Neural progenitor cell (in vitro differentiated cells): ENCODE data around the gene TASOR2.

Experiments used
- EZH2phosphoT487 ChIP-seq: fragments of 200-600 bp; sonication (generic); IDR thresholded peaks from 2 replicates; pipeline ENCODE4 v1.6.1; 2017; ENCODE audit warnings: antibody characterized with exemption
- TF ChIP-seq, protein P1 (sequence below): fragments of 200-600 bp; sonication (generic); IDR thresholded peaks from 2 replicates; pipeline ENCODE4 v1.5.1; 2017; ENCODE audit warnings: antibody characterized with exemption, mild to moderate bottlenecking

DNA sequence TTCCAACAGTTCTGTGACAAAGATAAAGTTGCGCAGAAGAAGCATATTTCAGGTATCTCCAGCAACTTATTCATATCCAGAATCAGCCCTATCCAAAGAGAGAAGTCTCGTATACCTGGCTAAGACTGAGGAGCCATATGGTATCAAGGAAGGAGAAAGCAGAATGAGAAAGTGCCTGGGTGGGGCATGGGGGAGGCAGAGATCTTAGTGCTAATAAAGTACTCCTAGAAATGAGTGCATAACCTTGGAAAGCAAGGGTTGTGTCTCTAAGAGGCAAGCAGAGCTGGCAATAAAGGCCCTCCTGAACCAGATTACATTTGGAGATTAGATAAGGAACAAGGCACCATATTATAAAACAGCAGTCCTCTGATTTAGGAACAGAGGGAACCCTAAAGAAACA is 12.7 kb downstream of the TASOR2 start:
- no peak for TF ChIP-seq EZH2phosphoT487
- TF ChIP-seq, protein P1, sequence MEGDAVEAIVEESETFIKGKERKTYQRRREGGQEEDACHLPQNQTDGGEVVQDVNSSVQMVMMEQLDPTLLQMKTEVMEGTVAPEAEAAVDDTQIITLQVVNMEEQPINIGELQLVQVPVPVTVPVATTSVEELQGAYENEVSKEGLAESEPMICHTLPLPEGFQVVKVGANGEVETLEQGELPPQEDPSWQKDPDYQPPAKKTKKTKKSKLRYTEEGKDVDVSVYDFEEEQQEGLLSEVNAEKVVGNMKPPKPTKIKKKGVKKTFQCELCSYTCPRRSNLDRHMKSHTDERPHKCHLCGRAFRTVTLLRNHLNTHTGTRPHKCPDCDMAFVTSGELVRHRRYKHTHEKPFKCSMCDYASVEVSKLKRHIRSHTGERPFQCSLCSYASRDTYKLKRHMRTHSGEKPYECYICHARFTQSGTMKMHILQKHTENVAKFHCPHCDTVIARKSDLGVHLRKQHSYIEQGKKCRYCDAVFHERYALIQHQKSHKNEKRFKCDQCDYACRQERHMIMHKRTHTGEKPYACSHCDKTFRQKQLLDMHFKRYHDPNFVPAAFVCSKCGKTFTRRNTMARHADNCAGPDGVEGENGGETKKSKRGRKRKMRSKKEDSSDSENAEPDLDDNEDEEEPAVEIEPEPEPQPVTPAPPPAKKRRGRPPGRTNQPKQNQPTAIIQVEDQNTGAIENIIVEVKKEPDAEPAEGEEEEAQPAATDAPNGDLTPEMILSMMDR, result no peak
